H1 (cell line): Measurements from ENCODE around the gene RAB1A. TPM values are rescaled to one million over a fixed set of nuclear protein-coding genes. Genes with fewer than 3 reads are reported as not detected.

Experiments used
- CTCF ChIA-PET: fragments of 300-600 bp; sonication (Branson Sonifier 250); formaldehyde crosslinking; loops from one replicate; lab custom pipeline; 2021; ENCODE audit not compliant: partially characterized antibody; lab: Charles Lee
- POLR2A ChIA-PET: fragments of 300-600 bp; sonication (Branson Sonifier 250); formaldehyde crosslinking; loops from one replicate; lab custom pipeline; 2021; ENCODE audit warnings: inconsistent platforms; ENCODE audit not compliant: partially characterized antibody; lab: Charles Lee
- DNase-seq, 2 experiments: peaks; one replicate each; pipeline versions ENCODE4 v3.0.0 to v3.0.0-alpha.2; 2010 to 2022; ENCODE audit warnings: low spot score in 2 of 2, low read depth in 1 of 2, mixed read lengths in 1 of 2
- FAIRE-seq: peaks from 2 replicates; lab custom pipeline; 2011; peaks lifted over from hg19 to GRCh38; lab: Jason Lieb, UNC
- H2AFZ ChIP-seq: 2 replicates; pipeline ENCODE4 v1.8.1; 2012; ENCODE audit warnings: low read length, inconsistent platforms
- H2AK5ac ChIP-seq: 2 replicates; pipeline ENCODE4 v1.6.1; 2013; ENCODE audit warnings: low read depth, low read length
- H2BK120ac ChIP-seq: replicated peaks from 2 replicates; pipeline ENCODE3; 2013; ENCODE audit warnings: low read depth, low read length, inconsistent platforms
- H2BK12ac ChIP-seq: 2 replicates; pipeline ENCODE4 v1.6.1; 2013; ENCODE audit warnings: low read depth, low read length
- H2BK15ac ChIP-seq: 2 replicates; pipeline ENCODE4 v1.6.1; 2013; ENCODE audit warnings: low read length
- H2BK20ac ChIP-seq: 2 replicates; pipeline ENCODE4 v1.6.1; 2013; ENCODE audit warnings: low read length
- H2BK5ac ChIP-seq: 2 replicates; pipeline ENCODE4 v1.6.1; 2013; ENCODE audit warnings: low read depth, low read length
- H3K14ac ChIP-seq: 2 replicates; pipeline ENCODE4 v1.6.1; 2013; ENCODE audit warnings: inconsistent platforms; ENCODE audit not compliant: insufficient read length
- H3K18ac ChIP-seq: 2 replicates; pipeline ENCODE4 v1.6.1; 2013; ENCODE audit warnings: low read length; ENCODE audit errors: extremely low read depth
- H3K23ac ChIP-seq: 2 replicates; pipeline ENCODE4 v1.6.1; 2013; ENCODE audit warnings: inconsistent platforms; ENCODE audit not compliant: insufficient read length
- H3K23me2 ChIP-seq: 2 replicates; pipeline ENCODE4 v1.6.1; 2013; ENCODE audit warnings: low read depth, low read length
- H3K27ac ChIP-seq: 2 replicates; pipeline ENCODE4 v1.6.1; 2011; ENCODE audit warnings: low read depth, low read length, inconsistent platforms
- H3K27me3 ChIP-seq, 4 experiments: replicated peaks in 1 of 4; 1 replicate in 1 of 4; 2 replicates in 3 of 4; pipeline versions ENCODE4 v1.6.1 to v1.8.1; 2011 to 2013; ENCODE audit warnings: low read length in 3 of 4, mild to moderate bottlenecking in 3 of 4, inconsistent platforms in 2 of 4, mixed read lengths in 2 of 4, moderate library complexity in 1 of 4; ENCODE audit not compliant: control insufficient read depth in 3 of 4, insufficient read depth in 3 of 4; ENCODE audit errors: extremely low read depth in 1 of 4
- H3K36me3 ChIP-seq, 4 experiments: 2 replicates each; pipeline versions ENCODE4 v1.6.1 to v1.8.1; 2011 to 2013; ENCODE audit warnings: mild to moderate bottlenecking in 4 of 4, low read length in 3 of 4, moderate library complexity in 2 of 4, control low read depth in 1 of 4, inconsistent platforms in 1 of 4; ENCODE audit not compliant: insufficient read depth in 4 of 4, control insufficient read depth in 2 of 4
- H3K4ac ChIP-seq: replicated peaks from 2 replicates; pipeline ENCODE3; 2013; ENCODE audit warnings: low read length, low read depth, mixed read lengths, inconsistent platforms; ENCODE audit not compliant: insufficient read length
- H3K4me1 ChIP-seq, 4 experiments: replicated peaks in 1 of 4; 1 replicate in 1 of 4; 2 replicates in 3 of 4; pipeline versions ENCODE4 v1.6.1 to v1.8.1; 2011 to 2013; ENCODE audit warnings: low read length in 3 of 4, inconsistent platforms in 2 of 4, mixed read lengths in 1 of 4; ENCODE audit not compliant: insufficient read depth in 4 of 4, control insufficient read depth in 3 of 4
- H3K4me2 ChIP-seq, 2 experiments: 2 replicates each; pipeline versions ENCODE4 v1.6.1 to v1.8.1; 2011 to 2013; ENCODE audit warnings: low read depth in 2 of 2, low read length in 2 of 2, control low read depth in 1 of 2, inconsistent platforms in 1 of 2, mild to moderate bottlenecking in 1 of 2; ENCODE audit not compliant: insufficient read depth in 1 of 2
- H3K4me3 ChIP-seq, 4 experiments: fragments of 200-600, 300-600 bp in 1 of 4; sonication (generic), shearing (Covaris generic), sonication (Bioruptor Twin) in 1 of 4; 2 replicates each; pipeline versions ENCODE4 v1.5.1 to v1.8.1; 2011 to 2016; ENCODE audit warnings: low read length in 4 of 4, low read depth in 3 of 4, control low read depth in 2 of 4, inconsistent platforms in 2 of 4, mild to moderate bottlenecking in 2 of 4, mixed read lengths in 1 of 4, moderate library complexity in 1 of 4; ENCODE audit not compliant: insufficient read depth in 2 of 4; ENCODE audit errors: extremely low read depth in 1 of 4
- H3K56ac ChIP-seq: replicated peaks from 2 replicates; pipeline ENCODE3; 2013; ENCODE audit warnings: low read depth, mild to moderate bottlenecking, mixed read lengths, low read length, inconsistent platforms; ENCODE audit not compliant: insufficient read length
- H3K79me1 ChIP-seq: 2 replicates; pipeline ENCODE4 v1.6.1; 2013; ENCODE audit warnings: low read depth, low read length, control low read depth
- H3K79me2 ChIP-seq, 2 experiments: 2 replicates each; pipeline versions ENCODE4 v1.6.1 to v1.8.1; 2012 to 2013; ENCODE audit warnings: low read length in 2 of 2, mild to moderate bottlenecking in 2 of 2, inconsistent platforms in 1 of 2; ENCODE audit not compliant: insufficient read depth in 2 of 2, control insufficient read depth in 1 of 2
- H3K9ac ChIP-seq, 4 experiments: replicated peaks in 1 of 4; 1 replicate in 1 of 4; 2 replicates in 3 of 4; pipeline versions ENCODE4 v1.6.1 to v1.8.1; 2011 to 2013; ENCODE audit warnings: low read depth in 3 of 4, low read length in 3 of 4, control low read depth in 2 of 4, mild to moderate bottlenecking in 2 of 4, moderate library complexity in 2 of 4, inconsistent platforms in 1 of 4; ENCODE audit errors: extremely low read depth in 1 of 4
- H3K9me3 ChIP-seq, 2 experiments: 2 replicates each; pipeline versions ENCODE4 v1.6.1 to v1.8.1; 2012 to 2013; ENCODE audit warnings: mild to moderate bottlenecking in 2 of 2, moderate library complexity in 2 of 2, control low read depth in 1 of 2, inconsistent platforms in 1 of 2, low read depth in 1 of 2, low read length in 1 of 2, mixed read lengths in 1 of 2; ENCODE audit not compliant: insufficient read depth in 2 of 2
- H4K20me1 ChIP-seq, 2 experiments: replicated peaks in 1 of 2; 2 replicates each; pipeline versions ENCODE3 to v1.8.1; 2011 to 2013; ENCODE audit warnings: inconsistent platforms in 2 of 2, low read length in 2 of 2, mild to moderate bottlenecking in 1 of 2; ENCODE audit not compliant: insufficient read depth in 2 of 2, control insufficient read depth in 1 of 2
- H4K5ac ChIP-seq: 2 replicates; pipeline ENCODE4 v1.6.1; 2013; ENCODE audit warnings: low read length, low read depth, mixed read lengths, inconsistent platforms; ENCODE audit not compliant: insufficient read length
- H4K8ac ChIP-seq: 2 replicates; pipeline ENCODE4 v1.8.0; 2013; ENCODE audit warnings: mild to moderate bottlenecking, moderate library complexity, low read length, inconsistent platforms; ENCODE audit not compliant: insufficient read depth; ENCODE audit errors: extremely low read depth
- H4K91ac ChIP-seq: replicated peaks from 2 replicates; pipeline ENCODE3; 2013; ENCODE audit warnings: low read length, mixed read lengths, inconsistent platforms; ENCODE audit not compliant: insufficient read length
- CREB1 ChIP-seq: IDR thresholded peaks from 2 replicates; pipeline ENCODE4 v1.6.1; 2012; ENCODE audit warnings: inconsistent platforms
- TAF1 ChIP-seq: IDR thresholded peaks from 2 replicates; pipeline ENCODE4 v1.6.1; 2011; ENCODE audit warnings: mild to moderate bottlenecking, low read depth, low read length
- USF2 ChIP-seq: IDR thresholded peaks from 2 replicates; pipeline ENCODE4 v1.6.1; 2011; ENCODE audit warnings: low read length, improper control_type of control experiment
- WGBS, 2 experiments: shearing (Covaris generic) in 1 of 2; methylation state at CpG; one replicate each; pipeline versions ENCODE4 v1.1.6 to v1.1.7; 2013 to 2015; ENCODE audit warnings: low lambda C conversion rate in 2 of 2, mixed read lengths in 2 of 2, inconsistent platforms in 1 of 2, low coverage in 1 of 2, missing lambda C conversion rate in 1 of 2; ENCODE audit not compliant: insufficient replicate concordance in 2 of 2, insufficient coverage in 1 of 2, insufficient read length in 1 of 2; ENCODE audit errors: extremely low coverage in 1 of 2, missing lambda C conversion rate in 1 of 2; 5-methylcytosine and 5-hydroxymethylcytosine counted together
- polyA plus RNA-seq, 7 experiments: library from polyadenylated mRNA; depleted of rRNA in 3 of 7; stranded (reverse) in 5 of 7; unstranded in 2 of 7; fragments of >200 nt in 5 of 7; fragments of 200-250 nt in 2 of 7; gene quantifications; 1 replicate in 5 of 7; 2 replicates in 1 of 7; 4 replicates in 1 of 7; pipeline versions ENCODE4 v1.2.1 to v1.2.3, GENCODE V29; 2011 to 2013; ENCODE audit warnings: missing spikeins in 2 of 7, mixed read lengths in 2 of 7
- total RNA-seq: library from RNA; stranded (reverse); fragmentation: NEBNext Ultra II Directional; extraction: Animal tissue kit (Norgen Biotek cat#: 25700); gene quantifications from 2 replicates; pipeline ENCODE4 v1.2.1, GENCODE V29; 2021

Gene RAB1A
- total and polyA plus RNA-seq, 2 of the 8 experiments (the other 6 are each of a cell fraction or from before 2014, with no cell fraction given): 77.9 to 120 TPM

GRCh38 chr2:65062843-65063825 is 66.8 kb downstream of the RAB1A start:
- DNase-seq: no peak
- Histone ChIP-seq H2BK5ac (no peak overlapping the region), H3K23me2 (no peaks in the 10 kb centered on the region), H4K91ac (no peak overlapping the region), H2AK5ac (no peak overlapping the region), H3K4ac (no peak overlapping the region), H4K8ac (no peak overlapping the region), H3K36me3 (no peaks in the 10 kb centered on the region; a peak in 1 of 8 replicates), H3K14ac (no peak overlapping the region), H3K79me2 (peaks cover 8 to 87% of the 10 kb centered on the region in 2 experiments), H3K4me3 (no peak overlapping the region), H2AFZ (no peak overlapping the region), H3K4me2 (no peak overlapping the region), H2BK20ac (no peak overlapping the region), H2BK15ac (no peak overlapping the region), H3K79me1 (peaks cover 17% of the 10 kb centered on the region), H3K27me3 (no peaks in the 10 kb centered on the region), H3K18ac (no peak overlapping the region), H3K9me3 (no peaks in the 10 kb centered on the region), H4K5ac (no peak overlapping the region), H2BK12ac (no peak overlapping the region), H4K20me1 (peaks cover 14 to 25% of the 10 kb centered on the region in 2 experiments), H3K9ac (no peak overlapping the region), H3K23ac (no peak overlapping the region), H3K56ac (no peak overlapping the region), H3K4me1 (no peaks in the 10 kb centered on the region), H2BK120ac (no peak overlapping the region), H3K27ac (no peak overlapping the region)
- no peak for FAIRE-seq
- 84% methylated on average over 13 of the region's 13 CpGs; no CpG with 5 or more reads in 1 of the 2 experiments for WGBS, 2 experiments
- CTCF ChIA-PET: interaction anchor here (0.6 to 3.7 kb wide), 11 partner anchors 12 to 421 kb away, joined by 3 to 26 read pairs (median 3); no protein-coding TSS in a partner anchor
- POLR2A ChIA-PET: interaction anchor here (0.6 to 0.9 kb wide), 3 partner anchors 14 to 26 kb away, joined by 3 to 4 read pairs (median 3); no protein-coding TSS in a partner anchor
- TF ChIP-seq USF2: no peak
- TF ChIP-seq TAF1: no peak
- no peak for TF ChIP-seq CREB1
